IMR-90 (cell line): ENCODE results near the gene SLC9A2. TPM values are rescaled to one million over a fixed set of nuclear protein-coding genes. Genes with fewer than 3 reads are reported as not detected.

Experiments
- ATAC-seq: fragments of 200-7000 bp; cut with Tn5 transposase; 2 replicates; pipeline ENCODE4 v1.9.1; 2020; ENCODE audit warnings: low read depth, mild to moderate bottlenecking, moderate library complexity
- BruUV-seq: library from RNA; stranded (reverse); fragments of 400-500 nt; replicated peaks from 2 replicates; lab custom pipeline; 2021; lab: Mats Ljungman, UMichigan
- CTCF ChIA-PET: fragments of 300-600 bp; formaldehyde crosslinking; extraction: SDS; loops from one replicate; lab custom pipeline; 2021; ENCODE audit warnings: antibody characterized with exemption; lab: Yijun Ruan, JAX
- POLR2A ChIA-PET: fragments of 300-600 bp; sonication (Branson Sonifier 250); formaldehyde crosslinking; loops from one replicate; lab custom pipeline; 2022; ENCODE audit warnings: antibody characterized with exemption; ENCODE audit not compliant: unreplicated experiment; lab: Charles Lee
- DNase-seq: peaks from one replicate; pipeline ENCODE4 v3.0.0; 2013
- H2AFZ ChIP-seq: replicated peaks from 2 replicates; pipeline ENCODE3; 2013; ENCODE audit warnings: low read length, mild to moderate bottlenecking; ENCODE audit not compliant: poor library complexity
- H2AK5ac ChIP-seq: 2 replicates; pipeline ENCODE4 v1.6.1; 2013; ENCODE audit warnings: low read depth, low read length, inconsistent platforms
- H2AK9ac ChIP-seq: replicated peaks from 2 replicates; pipeline ENCODE3; 2013; ENCODE audit warnings: mild to moderate bottlenecking, low read depth, low read length, moderate library complexity; ENCODE audit not compliant: poor library complexity
- H2BK120ac ChIP-seq: 2 replicates; pipeline ENCODE4 v1.6.1; 2013; ENCODE audit warnings: low read depth, low read length, inconsistent platforms
- H2BK15ac ChIP-seq: 3 replicates; pipeline ENCODE4 v1.6.1; 2013; ENCODE audit warnings: low read depth, low read length, inconsistent platforms
- H2BK20ac ChIP-seq: 2 replicates; pipeline ENCODE4 v1.6.1; 2013; ENCODE audit warnings: low read depth, mild to moderate bottlenecking, inconsistent platforms, low read length, moderate library complexity
- H2BK5ac ChIP-seq: 2 replicates; pipeline ENCODE4 v1.6.1; 2013; ENCODE audit warnings: mild to moderate bottlenecking, low read depth, low read length, inconsistent platforms; ENCODE audit not compliant: poor library complexity, severe bottlenecking
- H3K14ac ChIP-seq: replicated peaks from 2 replicates; pipeline ENCODE4 v1.6.1; 2013; ENCODE audit warnings: low read depth, low read length, inconsistent platforms
- H3K18ac ChIP-seq: 2 replicates; pipeline ENCODE4 v1.6.1; 2013; ENCODE audit warnings: low read depth, low read length, control low read depth
- H3K23ac ChIP-seq: 2 replicates; pipeline ENCODE4 v1.6.1; 2013; ENCODE audit warnings: low read depth, low read length, inconsistent platforms
- H3K27ac ChIP-seq: 2 replicates; pipeline ENCODE4 v1.5.1; 2013; ENCODE audit warnings: mild to moderate bottlenecking, control low read depth, low read length; ENCODE audit not compliant: insufficient read depth
- H3K27me3 ChIP-seq: 2 replicates; pipeline ENCODE4 v1.6.1; 2013; ENCODE audit warnings: low read length; ENCODE audit not compliant: control insufficient read depth, insufficient read depth
- H3K36me3 ChIP-seq: 2 replicates; pipeline ENCODE4 v1.6.1; 2013; ENCODE audit warnings: low read length, mixed read lengths; ENCODE audit not compliant: control insufficient read depth, insufficient read depth
- H3K4ac ChIP-seq: 2 replicates; pipeline ENCODE4 v1.6.1; 2013; ENCODE audit warnings: low read depth, low read length, inconsistent platforms
- H3K4me1 ChIP-seq: 2 replicates; pipeline ENCODE4 v1.6.1; 2013; ENCODE audit warnings: low read length, mixed read lengths; ENCODE audit not compliant: control insufficient read depth, insufficient read depth
- H3K4me2 ChIP-seq: 2 replicates; pipeline ENCODE4 v1.6.1; 2013; ENCODE audit warnings: low read depth, mild to moderate bottlenecking, control low read depth, low read length, moderate library complexity
- H3K4me3 ChIP-seq: 2 replicates; pipeline ENCODE4 v1.5.1; 2013; ENCODE audit warnings: low read depth, mild to moderate bottlenecking, control low read depth, low read length, moderate library complexity; ENCODE audit not compliant: insufficient read depth
- H3K56ac ChIP-seq: 2 replicates; pipeline ENCODE4 v1.6.1; 2013; ENCODE audit warnings: low read length, inconsistent platforms; ENCODE audit not compliant: insufficient read depth; ENCODE audit errors: extremely low read depth
- H3K79me1 ChIP-seq, 2 experiments: 2 replicates each; pipeline ENCODE4 v1.6.1; 2013; ENCODE audit warnings: low read length in 2 of 2, inconsistent platforms in 1 of 2, low read depth in 1 of 2
- H3K9ac ChIP-seq: 2 replicates; pipeline ENCODE4 v1.6.1; 2013; ENCODE audit warnings: low read depth, low read length, control low read depth
- H3K9me1 ChIP-seq: 2 replicates; pipeline ENCODE4 v1.6.1; 2013; ENCODE audit warnings: low read length, inconsistent platforms; ENCODE audit not compliant: insufficient read depth
- H3K9me3 ChIP-seq: 2 replicates; pipeline ENCODE4 v1.6.1; 2013; ENCODE audit warnings: low read length; ENCODE audit not compliant: control insufficient read depth, insufficient read depth
- H4K20me1 ChIP-seq: 2 replicates; pipeline ENCODE4 v1.6.1; 2013; ENCODE audit warnings: low read length, inconsistent platforms; ENCODE audit not compliant: insufficient read depth
- H4K5ac ChIP-seq: 2 replicates; pipeline ENCODE4 v1.6.1; 2013; ENCODE audit warnings: mild to moderate bottlenecking, low read depth, low read length, control low read depth
- H4K8ac ChIP-seq, 2 experiments: 2 replicates each; pipeline ENCODE4 v1.6.1; 2013; ENCODE audit warnings: low read depth in 2 of 2, low read length in 2 of 2, control low read depth in 1 of 2, inconsistent platforms in 1 of 2
- H4K91ac ChIP-seq: 2 replicates; pipeline ENCODE4 v1.6.1; 2013; ENCODE audit warnings: low read depth, low read length, inconsistent platforms; ENCODE audit not compliant: insufficient read depth
- CHD1 ChIP-seq: IDR thresholded peaks from 2 replicates; pipeline ENCODE4 v1.6.1; 2012; ENCODE audit warnings: low read depth, low read length, improper control_type of control experiment
- CTCF ChIP-seq: conservative IDR thresholded peaks from 2 replicates; pipeline ENCODE4 v1.5.1; 2012; ENCODE audit warnings: mild to moderate bottlenecking, low read depth, low read length, improper control_type of control experiment
- ELK1 ChIP-seq: fragments of 150-350 bp; IDR thresholded peaks from 2 replicates; pipeline ENCODE4 v1.6.1; 2016; ENCODE audit warnings: low read depth, mild to moderate bottlenecking, low read length, moderate library complexity, borderline replicate concordance
- MAFK ChIP-seq: IDR thresholded peaks from 2 replicates; pipeline ENCODE4 v1.6.1; 2012; ENCODE audit warnings: low read depth, low read length, improper control_type of control experiment
- MAZ ChIP-seq: IDR thresholded peaks from 2 replicates; pipeline ENCODE4 v1.6.1; 2012; ENCODE audit warnings: low read depth, mild to moderate bottlenecking, low read length, improper control_type of control experiment, moderate library complexity, borderline replicate concordance
- MXI1 ChIP-seq: IDR thresholded peaks from 2 replicates; pipeline ENCODE4 v1.6.1; 2012; ENCODE audit warnings: low read depth, mild to moderate bottlenecking, low read length, moderate library complexity, borderline replicate concordance
- NFE2L2 ChIP-seq: fragments of 150-350 bp; IDR thresholded peaks from 2 replicates; pipeline ENCODE4 v1.6.1; 2016; ENCODE audit warnings: low read depth, mild to moderate bottlenecking, low read length
- RAD21 ChIP-seq: IDR thresholded peaks from 2 replicates; pipeline ENCODE4 v1.6.1; 2012; ENCODE audit warnings: low read length, improper control_type of control experiment
- RCOR1 ChIP-seq: IDR thresholded peaks from 2 replicates; pipeline ENCODE4 v1.6.1; 2012; ENCODE audit warnings: mild to moderate bottlenecking, low read length, improper control_type of control experiment; ENCODE audit not compliant: insufficient replicate concordance
- SMC3 ChIP-seq: fragments of 150-350 bp; IDR thresholded peaks from 2 replicates; pipeline ENCODE4 v1.6.1; 2016; ENCODE audit warnings: low read depth, mild to moderate bottlenecking, antibody characterized with exemption, low read length, moderate library complexity
- USF2 ChIP-seq: fragments of 150-350 bp; IDR thresholded peaks from 2 replicates; pipeline ENCODE4 v1.6.1; 2017; ENCODE audit warnings: mild to moderate bottlenecking, antibody characterized with exemption, low read length, low read depth
- WGBS, 2 experiments: methylation state at CpG; one replicate each; pipeline versions ENCODE4 v1.1.5 to v1.1.7; 2013; ENCODE audit warnings: missing lambda C conversion rate in 2 of 2; ENCODE audit not compliant: insufficient read length in 1 of 2; ENCODE audit errors: extremely low coverage in 2 of 2; 5-methylcytosine and 5-hydroxymethylcytosine counted together
- dilution Hi-C: fragments of 300-500 bp; cut with HindIII; formaldehyde crosslinking; loops from one replicate; pipeline ENCODE4 v1.14.3; 2018; ENCODE audit warnings: low sequenced_read_pairs; ENCODE audit not compliant: unreplicated experiment
- in situ Hi-C: fragments of 300-500 bp; cut with MboI; formaldehyde crosslinking; loops from 3 replicates; pipeline ENCODE4 v1.14.3; 2019; ENCODE audit warnings: low sequenced_read_pairs, inconsistent platforms, mixed read lengths
- intact Hi-C: fragments of 100-400 bp; cut with micrococcal nuclease; formaldehyde crosslinking; loops from 2 replicates; pipeline ENCODE4 v1.10.0; 2022
- polyA plus RNA-seq, 3 experiments: library from polyadenylated mRNA; depleted of rRNA; stranded (reverse); fragments of >200 nt; gene quantifications; 2 replicates each; pipeline ENCODE4 v1.2.3, GENCODE V29; 2012; ENCODE audit warnings: low replicate concordance in 1 of 3
- total RNA-seq: library from RNA; depleted of rRNA; stranded (reverse); fragments of >200 nt; gene quantifications from 2 replicates; pipeline ENCODE4 v1.2.3, GENCODE V29; 2012

Gene SLC9A2
- total and polyA plus RNA-seq, 2 of the 4 experiments (the other 2 are of a cell fraction) = not detected

GRCh38 chr2:102736110-102736409 lies 116.7 kb downstream of the SLC9A2 start:
- Histone ChIP-seq H3K18ac (no peak overlapping the region), H2AK5ac (no peak overlapping the region), H3K4me2 (peak overlapping the region; percentile 95), H3K4me3 (peak overlapping the region; percentile 81), H3K9ac (peak overlapping the region; percentile 81), H3K9me1 (no peaks in the 10 kb centered on the region), H3K27me3 (no peaks in the 10 kb centered on the region), H2BK15ac (no peak overlapping the region), H3K9me3 (no peaks in the 10 kb centered on the region), H2AK9ac (peak overlapping the region; percentile 35), H2BK20ac (no peak overlapping the region), H3K27ac (no peak overlapping the region), H3K4ac (peak overlapping the region; percentile 55; the same call in 1 of the 2 replicates), H3K56ac (no peak overlapping the region), H4K20me1 (no peaks in the 10 kb centered on the region), H4K5ac (peak overlapping the region; percentile 9; the same call in 1 of the 2 replicates), H2BK120ac (no peak overlapping the region), H3K23ac (no peak overlapping the region), H3K36me3 (peaks cover 2% of the 10 kb centered on the region), H3K14ac (0 out of 2 replicates have a peak overlapping the region, but pooled peaks have one; percentile 59), H3K4me1 (no peaks in the 10 kb centered on the region; the same call in 1 of the 2 replicates), H3K79me1 (peaks cover 10 to 17% of the 10 kb centered on the region in 2 experiments; a peak in 2 of 4 replicates), H2AFZ (peak overlapping the region; percentile 100), H4K91ac (no peak overlapping the region; the same call in 1 of the 2 replicates), H4K8ac (peak overlapping the region; percentile 85 to 94; a peak in 3 of 4 replicates), H2BK5ac (no peak overlapping the region)
- dilution Hi-C loops = no loop called here
- ChIA-PET CTCF (interaction anchor here (1.5 kb wide), 1 partner anchor 17 kb away, joined by 9 read pairs; no protein-coding TSS in a partner anchor), POLR2A (no interaction called here)
- TF ChIP-seq MAFK = no peak
- no peak for TF ChIP-seq SMC3
- TF ChIP-seq RAD21 = no peak
- no peak for TF ChIP-seq CTCF
- no peak for TF ChIP-seq NFE2L2
- TF ChIP-seq CHD1 = no peak
- TF ChIP-seq MXI1 = no peak
- TF ChIP-seq MAZ = no peak
- no peak for TF ChIP-seq USF2
- TF ChIP-seq RCOR1 = no peak
- no peak for TF ChIP-seq ELK1
- DNase-seq = no peak
- ATAC-seq = peak; percentile 24
- intact Hi-C loops = no loop called here
- in situ Hi-C loops = no loop called here
- 0% methylated on average over 2 of the region's 6 CpGs; no CpG with 5 or more reads in 1 of the 2 experiments for WGBS, 2 experiments
- BruUV-seq = no TSS peak
